ENCODE results near the gene KAT2A. TPM values are rescaled to one million over a fixed set of nuclear protein-coding genes. Genes with fewer than 3 reads are reported as not detected.

Gene KAT2A
- total RNA-seq, 1 donor from 2014 or later, result 19.9 TPM

- DNase-seq, result no peak
Observed at GRCh38 chr17:42135664-42136653, 14.8 kb upstream of the KAT2A start.

DNA sequence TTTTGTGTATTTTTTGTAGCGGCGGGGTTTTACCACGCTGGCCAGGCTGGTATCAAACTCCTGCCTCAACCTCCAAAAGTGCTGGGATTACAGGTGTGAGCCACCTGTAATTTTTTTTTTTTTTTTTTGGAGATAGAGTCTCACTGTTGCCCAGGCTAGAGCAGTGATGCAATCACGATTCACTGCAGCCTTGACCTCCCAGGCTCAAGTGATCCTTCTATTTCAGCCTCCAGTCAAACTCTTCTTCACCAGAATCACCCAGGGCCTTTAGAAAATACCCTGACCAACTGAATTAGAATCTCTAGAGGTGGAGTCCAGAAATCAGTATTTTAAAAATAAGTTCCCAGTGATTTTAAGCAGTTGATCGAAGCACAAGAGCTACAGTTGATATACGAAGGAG lies 14.0 kb upstream of the KAT2A start:
- no peak for DNase-seq

- peak; percentile 54 for DNase-seq
Observed at GRCh38 chr17:42133461-42134041, 12.4 kb upstream of the KAT2A start.

GRCh38 chr17:42132941-42133340 lies 11.8 kb upstream of the KAT2A start:
- peak; percentile 47 for DNase-seq

GRCh38 chr17:42131981-42132432 lies 10.8 kb upstream of the KAT2A start:
- no peak for DNase-seq

DNA sequence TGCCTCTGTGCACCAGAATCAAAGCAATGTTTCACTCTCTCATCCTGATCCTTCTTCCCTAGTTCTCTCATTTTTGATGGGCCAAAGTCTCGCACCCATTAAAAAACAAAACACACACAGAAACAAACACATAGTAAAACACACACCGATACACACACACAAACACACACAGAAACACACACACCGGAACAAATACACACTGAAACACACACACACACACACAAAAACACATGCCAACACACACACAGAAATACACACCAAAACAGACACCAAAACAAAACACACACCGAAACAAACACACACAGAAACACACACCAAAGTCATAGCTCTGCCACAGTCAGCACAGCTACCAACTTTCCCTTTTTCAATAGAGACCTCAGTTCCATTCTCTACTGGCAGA lies 10.1 kb upstream of the KAT2A start:
- DNase-seq, result no peak

- DNase-seq, result no peak
Observed at GRCh38 chr17:42130310-42130936, 9.3 kb upstream of the KAT2A start.

DNA sequence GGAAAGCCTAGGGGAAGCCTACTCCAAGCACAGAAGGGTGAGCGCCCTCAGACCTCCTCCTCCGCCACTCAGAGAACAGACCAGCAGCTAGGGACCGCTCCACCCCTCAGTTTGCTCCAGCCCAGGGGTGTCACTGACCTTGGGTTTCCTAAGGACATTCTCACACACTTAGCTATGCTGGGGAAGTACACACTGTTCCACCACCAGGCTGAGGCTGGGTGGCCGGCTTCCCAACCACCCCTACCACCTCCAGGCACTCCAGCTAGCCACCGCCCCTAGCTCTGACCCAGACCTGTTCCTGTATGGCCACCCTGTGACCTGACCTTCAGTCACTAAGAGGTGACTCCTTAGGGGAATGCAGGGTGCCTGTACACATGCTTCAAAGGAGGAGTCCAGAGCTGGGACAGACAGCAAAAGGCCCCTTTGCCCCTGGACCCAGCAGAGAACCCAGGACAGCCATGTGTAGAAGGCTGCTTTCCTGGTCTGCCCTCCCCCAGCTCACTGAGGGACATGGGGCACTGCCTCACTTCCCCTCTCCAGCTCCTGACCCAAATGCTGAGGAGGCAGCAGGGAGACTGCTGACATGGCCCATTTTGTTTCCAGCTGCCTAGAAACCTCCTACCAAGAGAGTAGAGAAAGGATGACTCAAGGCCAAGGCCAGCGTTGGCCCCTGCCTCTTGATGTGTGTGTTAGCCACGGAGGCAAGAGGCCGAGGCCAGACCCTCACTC lies 8.1 kb upstream of the KAT2A start:
- DNase-seq, result no peak

DNA sequence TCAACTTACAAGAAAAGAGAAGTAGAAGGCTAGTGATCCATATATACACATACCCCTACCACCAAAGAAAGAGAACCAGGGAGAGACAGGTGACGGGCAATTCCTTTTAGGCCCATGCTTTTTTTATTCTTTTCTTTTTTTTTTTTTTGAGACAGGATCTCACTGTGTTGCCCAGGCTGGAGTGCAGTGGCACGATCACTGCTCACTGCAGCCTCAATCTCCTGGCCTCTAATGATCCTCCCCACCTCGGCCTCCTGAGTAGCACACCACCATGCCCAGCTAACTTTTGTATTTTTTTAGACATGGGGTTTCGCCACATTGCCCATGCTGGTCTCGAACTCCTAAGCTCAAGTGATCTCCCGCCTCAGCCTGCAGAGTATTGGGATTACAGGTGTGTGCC lies 6.2 kb upstream of the KAT2A start:
- DNase-seq, result no peak

GRCh38 chr17:42126836-42127235 lies 5.7 kb upstream of the KAT2A start:
- DNase-seq, result no peak

- no peak for DNase-seq
Observed at GRCh38 chr17:42125565-42125964, 4.4 kb upstream of the KAT2A start.

DNA sequence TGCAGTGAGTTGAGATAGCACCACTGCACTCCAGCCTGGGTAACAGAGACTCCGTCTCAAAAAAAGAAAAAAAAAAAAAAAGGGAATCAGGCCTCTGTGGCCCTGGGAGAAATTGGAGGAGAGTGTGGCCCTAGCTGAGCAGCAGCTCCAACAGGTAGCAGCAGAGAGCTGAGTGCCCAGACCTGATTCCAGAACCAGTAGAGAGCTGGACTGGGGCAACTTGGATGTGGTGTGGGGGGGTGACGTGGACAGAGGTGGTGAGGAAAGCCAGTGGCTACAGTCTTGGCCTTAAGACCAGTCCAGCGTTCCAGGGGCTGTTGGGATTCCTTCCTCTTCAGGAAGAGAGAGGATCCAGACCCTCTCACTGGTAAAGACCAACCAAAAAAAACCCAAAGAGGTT lies 3.1 kb upstream of the KAT2A start:
- no peak for DNase-seq

DNA sequence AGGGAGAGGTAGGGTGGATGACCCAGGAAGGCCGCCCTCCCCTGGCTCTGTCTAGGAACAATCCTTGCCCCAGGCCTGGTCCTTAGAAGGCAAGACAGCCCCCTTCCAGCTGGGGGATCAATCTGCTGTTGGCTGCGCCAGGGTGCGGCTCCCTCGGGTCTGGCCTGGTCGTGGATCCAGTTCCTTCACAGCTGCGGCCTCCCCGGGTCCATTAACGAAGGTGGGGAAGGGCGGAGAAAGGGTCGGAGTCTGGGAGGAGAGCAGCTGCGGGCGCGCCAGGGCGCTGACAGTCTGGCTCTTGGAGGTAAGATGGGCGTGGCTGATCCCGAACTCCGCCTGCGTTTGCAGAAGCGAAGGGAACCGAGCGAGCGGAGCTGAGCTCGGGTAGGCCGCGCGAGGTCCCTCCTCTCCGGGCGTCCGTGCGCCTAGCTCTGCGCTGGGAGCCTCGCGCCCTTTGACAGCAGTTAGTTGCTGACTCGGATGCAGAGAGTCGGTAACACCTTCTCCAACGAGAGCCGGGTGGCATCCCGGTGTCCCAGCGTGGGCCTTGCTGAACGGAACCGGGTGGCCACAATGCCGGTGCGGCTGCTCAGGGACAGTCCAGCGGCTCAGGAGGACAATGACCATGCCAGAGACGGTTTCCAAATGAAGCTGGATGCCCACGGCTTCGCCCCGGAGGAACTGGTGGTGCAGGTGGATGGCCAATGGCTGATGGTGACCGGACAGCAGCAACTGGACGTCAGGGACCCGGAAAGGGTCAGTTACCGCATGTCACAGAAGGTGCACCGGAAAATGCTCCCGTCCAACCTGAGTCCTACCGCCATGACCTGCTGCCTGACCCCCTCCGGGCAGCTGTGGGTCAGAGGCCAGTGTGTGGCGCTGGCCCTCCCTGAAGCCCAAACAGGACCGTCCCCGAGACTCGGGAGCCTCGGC lies 1.5 kb upstream of the KAT2A start, which contains the start of gene HSPB9:
Gene HSPB9, plus strand, starts transcription at position 434 of the 933 bp plus-strand sequence. Its CDS starts 47 bp downstream, at position 481.
- DNase-seq, result peak; percentile 83

GRCh38 chr17:42120161-42120769 lies 902 bp downstream of the KAT2A start:
- DNase-seq, result no peak

DNA sequence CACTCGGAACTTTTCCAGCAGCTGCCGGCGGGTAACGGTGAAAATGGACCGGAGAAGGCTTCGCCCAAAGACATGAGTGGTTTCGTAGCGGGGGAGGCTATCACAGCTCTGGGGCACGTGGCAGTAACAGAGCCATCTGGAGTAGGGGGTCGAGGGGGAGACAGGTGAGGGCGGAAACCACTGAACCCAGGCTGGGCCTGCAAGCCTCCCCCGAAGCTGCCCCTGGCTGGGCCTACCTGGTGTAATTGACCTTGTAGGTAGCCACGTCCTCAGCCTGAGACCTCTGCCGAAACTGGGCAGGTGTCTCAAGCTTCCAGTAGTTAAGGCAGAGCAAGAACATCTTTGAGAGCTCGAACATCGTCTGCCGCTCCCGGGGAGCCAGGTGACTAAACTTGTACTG lies 1.9 kb downstream of the KAT2A start:
- no peak for DNase-seq

GRCh38 chr17:42118545-42118944 lies 2.6 kb downstream of the KAT2A start:
- no peak for DNase-seq

DNA sequence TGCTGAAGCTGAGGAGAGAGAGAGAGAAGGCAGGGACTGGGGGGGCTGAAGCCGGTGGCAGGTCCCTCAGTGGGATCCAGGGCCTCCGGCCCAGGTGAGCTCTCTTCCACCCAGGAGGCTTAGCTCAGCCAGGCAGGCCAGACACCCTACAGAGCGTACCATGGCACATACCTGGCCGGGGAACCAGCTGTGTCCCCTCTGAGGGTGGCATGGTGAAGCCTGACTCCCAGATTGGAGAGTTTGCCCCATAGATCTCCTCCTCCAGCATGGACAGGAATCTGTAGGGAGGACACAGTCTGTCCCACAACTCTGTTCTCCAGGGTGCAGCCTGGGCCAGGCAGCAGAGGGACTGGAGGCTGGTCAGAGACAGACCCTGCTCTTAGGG lies 3.0 kb downstream of the KAT2A start:
- DNase-seq, result no peak

- no peak for DNase-seq
Observed at GRCh38 chr17:42117397-42118125, 3.6 kb downstream of the KAT2A start.

- DNase-seq, result peak; percentile 94
Observed at GRCh38 chr17:42116705-42117396, 4.3 kb downstream of the KAT2A start.

Measured in tongue (tissue), 2 donors.